ENCODE results near the gene LAMP1. TPM values are rescaled to one million over a fixed set of nuclear protein-coding genes. Genes with fewer than 3 reads are reported as not detected.
"Not testable (repeated sequence)": the region's sequence is repeated elsewhere in the genome, so short reads cannot be mapped to it uniquely, and the experiment has no call there.

The LAMP1 gene
- total RNA-seq, 4 donors from 2014 or later: 99.7 to 168 (median 133) TPM

DNA sequence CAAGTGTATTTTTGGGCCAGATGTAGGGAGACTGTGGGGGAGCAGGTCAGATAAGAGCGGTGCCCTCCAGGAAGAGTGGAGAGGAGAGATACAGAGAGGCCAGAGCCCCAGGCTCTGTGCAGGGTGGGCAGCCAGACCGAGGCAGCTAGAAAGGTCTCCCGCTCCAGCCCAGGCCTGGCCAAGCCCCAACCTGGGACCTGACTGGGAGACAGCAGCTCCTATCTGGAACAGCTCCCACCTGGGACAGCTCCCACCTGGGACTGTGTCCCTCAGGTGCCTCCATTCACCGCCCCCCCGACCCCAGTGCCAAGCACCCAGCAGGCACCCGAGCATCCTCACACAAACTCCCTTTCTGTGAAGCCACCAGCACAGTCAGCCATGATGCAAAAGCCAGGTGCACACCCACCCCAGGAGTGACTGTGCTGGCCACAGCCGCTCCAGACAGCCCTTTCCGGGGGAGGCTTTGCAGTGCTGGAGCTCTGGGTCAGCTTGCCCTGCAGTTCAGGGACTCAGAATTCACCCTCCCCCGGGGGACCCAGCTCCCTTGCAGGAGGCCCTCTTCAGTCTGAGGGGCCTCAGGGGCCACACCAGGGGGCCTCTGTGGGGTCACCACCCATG is 69.0 kb downstream of the LAMP1 start:
- Histone ChIP-seq H3K27ac (replicated peaks in 1 of 4) (no peak overlapping the region), H3K9me3 (no peaks in the 10 kb centered on the region), H3K36me3 (no peaks in the 10 kb centered on the region), H3K4me3 (no peak overlapping the region), H3K4me1 (peaks cover 8 to 29% (median 26%) of the 10 kb centered on the region in 4 donors), H3K27me3 (peaks cover 0 to 9% (median 2%) of the 10 kb centered on the region in 4 donors)
- 83% methylated on average over 2 of the region's 9 CpGs for WGBS
- TF ChIP-seq, protein P1, sequence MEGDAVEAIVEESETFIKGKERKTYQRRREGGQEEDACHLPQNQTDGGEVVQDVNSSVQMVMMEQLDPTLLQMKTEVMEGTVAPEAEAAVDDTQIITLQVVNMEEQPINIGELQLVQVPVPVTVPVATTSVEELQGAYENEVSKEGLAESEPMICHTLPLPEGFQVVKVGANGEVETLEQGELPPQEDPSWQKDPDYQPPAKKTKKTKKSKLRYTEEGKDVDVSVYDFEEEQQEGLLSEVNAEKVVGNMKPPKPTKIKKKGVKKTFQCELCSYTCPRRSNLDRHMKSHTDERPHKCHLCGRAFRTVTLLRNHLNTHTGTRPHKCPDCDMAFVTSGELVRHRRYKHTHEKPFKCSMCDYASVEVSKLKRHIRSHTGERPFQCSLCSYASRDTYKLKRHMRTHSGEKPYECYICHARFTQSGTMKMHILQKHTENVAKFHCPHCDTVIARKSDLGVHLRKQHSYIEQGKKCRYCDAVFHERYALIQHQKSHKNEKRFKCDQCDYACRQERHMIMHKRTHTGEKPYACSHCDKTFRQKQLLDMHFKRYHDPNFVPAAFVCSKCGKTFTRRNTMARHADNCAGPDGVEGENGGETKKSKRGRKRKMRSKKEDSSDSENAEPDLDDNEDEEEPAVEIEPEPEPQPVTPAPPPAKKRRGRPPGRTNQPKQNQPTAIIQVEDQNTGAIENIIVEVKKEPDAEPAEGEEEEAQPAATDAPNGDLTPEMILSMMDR (IDR thresholded peaks at IDR 0.05): no peak
- TF ChIP-seq EP300 (IDR thresholded peaks at IDR 0.05) (no peak), POLR2AphosphoS5 (IDR thresholded peaks at IDR 0.05) (no peak), POLR2A (IDR thresholded peaks at IDR 0.05; ENCODE audit: low read depth) (no peak)
- intact Hi-C loops (cut with DNase I): loop anchor here (10.0 kb wide), 1 partner anchor 71 kb away; the partner anchor contains the start of gene LAMP1
- no peak for DNase-seq (ENCODE audit: extremely low spot score)

DNA sequence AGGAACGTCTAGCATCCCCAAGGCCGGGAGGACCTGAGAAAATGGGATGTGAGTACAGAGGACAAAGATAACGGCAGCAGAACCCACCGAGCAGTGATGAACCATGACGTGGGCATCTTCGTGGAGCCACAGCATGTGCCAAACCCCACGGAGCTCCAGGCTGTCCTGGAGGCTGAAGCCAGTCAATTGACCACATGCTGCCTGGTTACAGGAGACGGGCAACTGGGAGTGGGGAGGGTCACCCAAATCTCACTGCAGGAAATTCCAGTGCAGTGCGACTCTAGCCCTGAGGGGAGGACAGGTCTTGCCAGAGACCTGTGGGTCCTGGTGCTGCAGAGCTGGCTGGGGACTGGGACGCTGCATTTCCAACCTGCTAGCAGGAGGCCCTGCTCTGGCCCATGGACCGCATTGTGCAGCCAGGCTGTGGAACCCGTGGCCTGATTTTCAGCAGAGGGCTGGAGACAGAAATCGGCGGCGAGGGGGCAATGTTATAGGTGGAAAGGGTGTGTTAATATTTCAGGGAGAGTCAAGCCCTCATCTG is 70.1 kb downstream of the LAMP1 start:
- peaks cover 8 to 29% (median 26%) of the 10 kb centered on the region in 4 donors for H3K4me1 ChIP-seq
- H3K9me3 ChIP-seq: no peaks in the 10 kb centered on the region
- no peak overlapping the region for H3K27ac ChIP-seq (replicated peaks in 1 of 4)
- no peak for TF ChIP-seq POLR2A (IDR thresholded peaks at IDR 0.05; ENCODE audit: low read depth)
- TF ChIP-seq EP300 (IDR thresholded peaks at IDR 0.05): no peak
- TF ChIP-seq, protein P1 (IDR thresholded peaks at IDR 0.05): no peak
- no peak for TF ChIP-seq POLR2AphosphoS5 (IDR thresholded peaks at IDR 0.05)
- no peak overlapping the region for H3K4me3 ChIP-seq
- intact Hi-C loops (cut with DNase I): loop anchor here (10.0 kb wide), 1 partner anchor 72 kb away; the partner anchor contains the start of gene LAMP1
- H3K27me3 ChIP-seq: peaks cover 0 to 9% (median 2%) of the 10 kb centered on the region in 4 donors
- no peak for DNase-seq (ENCODE audit: extremely low spot score)
- no peaks in the 10 kb centered on the region for H3K36me3 ChIP-seq
- WGBS: 90% methylated on average over 10 of the region's 15 CpGs

DNA sequence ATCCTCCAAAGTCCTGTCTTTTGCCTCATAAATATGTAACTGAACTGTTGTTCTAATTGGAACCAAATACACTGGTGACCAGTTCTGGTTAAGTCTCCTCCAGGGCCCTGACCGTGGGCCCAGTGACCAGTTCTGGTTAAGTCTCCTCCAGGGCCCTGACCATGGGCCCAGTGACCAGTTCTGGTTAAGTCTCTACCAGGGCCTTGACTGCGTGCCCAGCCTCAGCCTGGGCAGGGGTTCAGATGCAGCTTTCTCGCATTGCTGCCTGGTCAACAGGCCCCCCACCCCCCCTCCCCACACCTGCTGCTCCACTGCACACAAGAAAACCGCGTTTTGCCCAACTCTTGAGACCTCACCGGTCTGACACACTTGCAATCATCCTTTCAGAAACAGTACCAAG is 70.7 kb downstream of the LAMP1 start:
- 78% methylated on average over 6 of the region's 6 CpGs for WGBS
- H3K27me3 ChIP-seq: peaks cover 0 to 9% (median 2%) of the 10 kb centered on the region in 4 donors
- H3K27ac ChIP-seq (replicated peaks in 1 of 4): no peak overlapping the region
- H3K36me3 ChIP-seq: no peaks in the 10 kb centered on the region
- H3K4me1 ChIP-seq: peaks cover 8 to 25% (median 22%) of the 10 kb centered on the region in 4 donors
- no peak for TF ChIP-seq POLR2AphosphoS5 (IDR thresholded peaks at IDR 0.05)
- TF ChIP-seq EP300 (IDR thresholded peaks at IDR 0.05): no peak
- TF ChIP-seq POLR2A (IDR thresholded peaks at IDR 0.05; ENCODE audit: low read depth): no peak
- TF ChIP-seq, protein P1 (IDR thresholded peaks at IDR 0.05): no peak
- no peak for DNase-seq (ENCODE audit: extremely low spot score)
- H3K9me3 ChIP-seq: no peaks in the 10 kb centered on the region
- intact Hi-C loops (cut with DNase I): loop anchor here (10.0 kb wide), 1 partner anchor 73 kb away; the partner anchor contains the start of gene LAMP1
- H3K4me3 ChIP-seq: no peak overlapping the region

GRCh38 chr13:113368353-113368752 is 71.3 kb downstream of the LAMP1 start:
- not testable (repeated sequence) for H3K27ac ChIP-seq (replicated peaks in 1 of 4); DNase-seq (ENCODE audit: extremely low spot score); H3K4me3 ChIP-seq; H3K36me3 ChIP-seq; H3K9me3 ChIP-seq; H3K27me3 ChIP-seq
- intact Hi-C loops (cut with DNase I): loop anchor here (10.0 kb wide), 1 partner anchor 74 kb away; the partner anchor contains the start of gene LAMP1
- WGBS: 95% methylated on average over 6 of the region's 6 CpGs
- peaks cover 7 to 19% (median 16%) of the 10 kb centered on the region in 4 donors for H3K4me1 ChIP-seq

DNA sequence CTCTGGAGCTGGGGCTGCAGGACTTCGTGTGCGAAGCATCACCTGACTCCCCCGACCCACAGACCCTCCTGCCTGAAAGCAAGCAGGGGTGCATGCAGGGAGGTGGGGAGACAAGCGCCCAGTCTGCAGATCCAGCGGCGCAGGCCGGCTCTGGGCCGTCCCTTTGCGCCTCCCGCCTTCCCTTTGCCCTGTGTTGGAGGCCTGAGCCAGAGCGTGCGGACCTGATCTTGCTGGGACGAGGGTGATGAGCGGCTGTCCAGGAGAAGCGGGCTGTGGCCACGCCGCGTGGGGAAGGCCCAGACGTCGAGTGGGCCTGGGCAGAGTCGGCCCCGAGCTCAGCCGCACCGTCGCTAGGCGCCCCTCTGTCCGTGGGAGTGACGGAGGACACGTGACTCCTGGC is 72.2 kb downstream of the LAMP1 start:
- 91% methylated on average over 29 of the region's 29 CpGs for WGBS
- DNase-seq (ENCODE audit: extremely low spot score): no peak

More for the DNA sequence above, 72.2 kb downstream of the LAMP1 start:
- Histone ChIP-seq H3K4me3 (no peak overlapping the region), H3K36me3 (no peaks in the 10 kb centered on the region), H3K27ac (replicated peaks in 1 of 4) (no peak overlapping the region), H3K9me3 (no peaks in the 10 kb centered on the region), H3K27me3 (peaks cover 0 to 5% (median 2%) of the 10 kb centered on the region in 4 donors), H3K4me1 (peaks cover 3 to 13% (median 11%) of the 10 kb centered on the region in 4 donors)
- intact Hi-C loops (cut with DNase I): loop anchor here (10.0 kb wide), 1 partner anchor 74 kb away; the partner anchor contains the start of gene LAMP1
- TF ChIP-seq POLR2AphosphoS5 (IDR thresholded peaks at IDR 0.05) (no peak), EP300 (IDR thresholded peaks at IDR 0.05) (no peak), POLR2A (IDR thresholded peaks at IDR 0.05; ENCODE audit: low read depth) (no peak)
- TF ChIP-seq, protein P1 (IDR thresholded peaks at IDR 0.05): no peak
